ENCODE data around the gene TENM4.

- TF ChIP-seq, protein P1, sequence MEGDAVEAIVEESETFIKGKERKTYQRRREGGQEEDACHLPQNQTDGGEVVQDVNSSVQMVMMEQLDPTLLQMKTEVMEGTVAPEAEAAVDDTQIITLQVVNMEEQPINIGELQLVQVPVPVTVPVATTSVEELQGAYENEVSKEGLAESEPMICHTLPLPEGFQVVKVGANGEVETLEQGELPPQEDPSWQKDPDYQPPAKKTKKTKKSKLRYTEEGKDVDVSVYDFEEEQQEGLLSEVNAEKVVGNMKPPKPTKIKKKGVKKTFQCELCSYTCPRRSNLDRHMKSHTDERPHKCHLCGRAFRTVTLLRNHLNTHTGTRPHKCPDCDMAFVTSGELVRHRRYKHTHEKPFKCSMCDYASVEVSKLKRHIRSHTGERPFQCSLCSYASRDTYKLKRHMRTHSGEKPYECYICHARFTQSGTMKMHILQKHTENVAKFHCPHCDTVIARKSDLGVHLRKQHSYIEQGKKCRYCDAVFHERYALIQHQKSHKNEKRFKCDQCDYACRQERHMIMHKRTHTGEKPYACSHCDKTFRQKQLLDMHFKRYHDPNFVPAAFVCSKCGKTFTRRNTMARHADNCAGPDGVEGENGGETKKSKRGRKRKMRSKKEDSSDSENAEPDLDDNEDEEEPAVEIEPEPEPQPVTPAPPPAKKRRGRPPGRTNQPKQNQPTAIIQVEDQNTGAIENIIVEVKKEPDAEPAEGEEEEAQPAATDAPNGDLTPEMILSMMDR (IDR thresholded peaks at IDR 0.05): no peak
- no peak for TF ChIP-seq POLR2A (IDR thresholded peaks at IDR 0.05)
Observed at GRCh38 chr11:79243422-79244210, 197.2 kb downstream of the TENM4 start.
